Astrocyte (in vitro differentiated cells and primary cell): Measurements from ENCODE around the gene ARMC9.

Experiments
- CTCF ChIP-seq: IDR thresholded peaks from 2 replicates; pipeline ENCODE4 v1.5.1; 2011; ENCODE audit warnings: low read depth, mild to moderate bottlenecking, inconsistent platforms, low read length, moderate library complexity; ENCODE audit not compliant: insufficient read depth
- EZH2 ChIP-seq: IDR thresholded peaks from 2 replicates; pipeline ENCODE4 v1.6.1; 2012; ENCODE audit warnings: mild to moderate bottlenecking, low read length, inconsistent platforms; ENCODE audit not compliant: insufficient read depth

- TF ChIP-seq CTCF = no peak
- no peak for TF ChIP-seq EZH2
Measured at GRCh38 chr2:231176066-231176465, 22.4 kb upstream of the ARMC9 start.
